ENCODE measurements around the gene TNP1. TPM values are rescaled to one million over a fixed set of nuclear protein-coding genes. Genes with fewer than 3 reads are reported as not detected.

Gene TNP1
- total RNA-seq, 1 experiment from 2014 or later = not detected

DNA sequence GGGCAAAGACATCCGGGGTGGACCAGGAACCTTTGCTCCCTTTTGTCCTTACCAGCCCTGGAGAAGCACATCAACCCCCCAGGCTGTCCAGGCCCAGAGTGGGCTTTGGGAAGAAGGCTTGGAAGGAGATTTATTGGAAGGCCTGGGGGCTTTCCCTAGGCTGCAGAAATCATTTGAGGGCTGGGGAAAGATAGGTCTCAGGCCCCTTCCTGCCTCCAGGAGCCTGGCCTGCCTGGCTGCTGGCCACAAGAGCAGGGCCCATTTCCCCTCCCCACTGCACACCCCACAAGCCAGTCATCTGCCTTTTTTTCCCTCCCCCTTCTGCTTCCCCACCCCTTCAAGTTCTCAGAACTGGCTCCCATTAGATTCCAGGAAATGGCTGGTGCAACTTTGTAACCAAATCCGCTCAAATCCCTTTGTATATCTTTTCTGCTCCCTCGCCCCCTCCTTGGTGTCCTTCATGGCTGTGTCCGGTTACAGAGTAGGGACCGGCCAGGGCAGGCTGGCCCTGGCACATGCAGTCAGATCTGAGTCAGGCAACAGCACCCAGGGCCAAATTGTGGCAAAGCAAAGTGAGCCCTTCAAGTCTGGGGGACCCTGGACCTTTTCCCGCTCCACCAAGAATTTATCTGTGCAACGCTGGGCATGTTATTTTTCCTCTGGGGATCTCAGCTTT is 20.8 kb upstream of the TNP1 start:
- peak; percentile 83 for DNase-seq
- H3K27me3 ChIP-seq = no peaks in the 10 kb centered on the region

DNA sequence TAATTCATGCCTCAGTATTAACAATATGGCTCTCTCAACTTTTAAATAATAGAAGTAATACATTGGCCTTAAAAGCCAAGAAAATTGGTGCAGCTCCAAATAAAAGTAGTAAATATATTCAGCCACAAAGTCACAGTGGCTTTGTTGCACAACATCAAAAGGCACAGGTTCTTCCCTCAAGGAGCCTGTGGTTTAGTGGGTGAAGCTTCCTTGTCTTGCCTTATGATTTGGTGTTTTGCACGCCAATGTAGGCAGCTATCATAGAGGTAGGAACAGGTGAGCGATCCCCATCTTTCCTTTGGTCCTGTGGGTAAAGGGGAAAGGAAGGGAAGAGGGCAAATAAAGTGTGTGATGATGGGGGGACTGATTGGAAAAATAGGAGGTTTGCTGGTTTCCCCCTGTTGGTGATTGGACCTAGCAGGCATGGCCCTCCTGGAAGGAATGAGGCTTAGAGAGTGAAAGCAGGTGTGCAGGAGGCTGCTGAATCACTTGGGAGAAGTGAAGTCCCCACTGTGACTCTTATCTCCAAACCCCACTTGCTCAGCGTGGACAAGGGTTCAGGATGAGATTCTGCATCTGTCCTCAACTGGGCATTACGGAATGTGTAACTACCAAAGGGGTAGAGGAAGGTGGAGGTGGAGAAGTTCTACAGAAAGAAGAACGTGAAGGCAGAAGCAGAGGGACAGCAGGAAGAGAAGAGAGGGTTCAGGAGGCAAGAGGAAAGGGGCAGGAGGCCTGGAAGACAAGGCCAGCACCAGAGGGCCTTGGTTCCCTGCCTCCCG is 20.1 kb upstream of the TNP1 start:
- Histone ChIP-seq H3K4me3 (no peak overlapping the region), H3K9me3 (no peaks in the 10 kb centered on the region), H3K36me3 (no peaks in the 10 kb centered on the region), H3K27me3 (no peaks in the 10 kb centered on the region)
- DNase-seq = no peak

More for the DNA sequence above, 20.8 kb upstream of the TNP1 start:
- Histone ChIP-seq H3K4me3 (no peak overlapping the region), H3K36me3 (no peaks in the 10 kb centered on the region), H3K9me3 (no peaks in the 10 kb centered on the region)

DNA sequence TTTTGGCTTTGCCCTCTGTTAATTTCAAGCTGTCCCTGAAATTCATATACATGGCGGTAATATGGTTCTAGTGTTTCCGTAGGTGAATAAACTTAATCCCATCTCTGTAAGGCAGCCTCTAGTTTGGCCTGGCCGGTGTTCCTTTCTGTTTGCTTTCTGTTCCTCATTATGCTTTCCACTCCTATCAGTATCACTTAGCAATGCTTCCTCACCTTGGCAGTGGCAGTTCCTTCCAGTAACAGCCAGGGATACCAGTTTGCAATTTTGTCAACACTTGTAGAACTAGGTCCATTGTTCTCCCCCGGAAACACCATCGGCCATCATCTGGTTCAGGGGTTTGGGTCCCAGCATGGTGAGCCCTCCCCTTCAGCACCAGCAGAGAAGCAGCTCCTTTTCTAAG is 18.2 kb upstream of the TNP1 start:
- Histone ChIP-seq H3K4me3 (no peak overlapping the region), H3K9me3 (no peaks in the 10 kb centered on the region), H3K27me3 (no peaks in the 10 kb centered on the region), H3K36me3 (no peaks in the 10 kb centered on the region)
- no peak for DNase-seq

DNA sequence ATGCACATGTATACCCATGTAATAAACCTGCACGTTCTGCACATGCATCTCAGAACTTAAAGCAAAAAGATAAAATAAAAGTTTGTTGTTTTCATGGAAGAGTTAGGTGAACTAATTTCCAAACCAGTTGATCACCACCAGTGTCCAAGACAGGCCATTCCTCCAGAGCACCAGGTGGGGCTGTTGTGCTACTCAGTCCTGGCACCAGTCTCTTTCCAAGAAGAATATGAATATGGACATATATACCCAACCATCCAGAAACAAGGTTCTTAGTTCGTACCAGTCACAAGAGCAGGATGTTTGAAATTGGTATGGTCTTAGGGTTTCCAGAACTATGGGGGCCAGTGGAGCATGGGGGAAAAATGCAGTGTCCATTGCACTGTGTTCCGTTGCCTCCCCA is 17.2 kb upstream of the TNP1 start:
- Histone ChIP-seq H3K36me3 (no peaks in the 10 kb centered on the region), H3K4me3 (no peak overlapping the region), H3K9me3 (no peaks in the 10 kb centered on the region), H3K27me3 (no peaks in the 10 kb centered on the region)
- no peak for DNase-seq

DNA sequence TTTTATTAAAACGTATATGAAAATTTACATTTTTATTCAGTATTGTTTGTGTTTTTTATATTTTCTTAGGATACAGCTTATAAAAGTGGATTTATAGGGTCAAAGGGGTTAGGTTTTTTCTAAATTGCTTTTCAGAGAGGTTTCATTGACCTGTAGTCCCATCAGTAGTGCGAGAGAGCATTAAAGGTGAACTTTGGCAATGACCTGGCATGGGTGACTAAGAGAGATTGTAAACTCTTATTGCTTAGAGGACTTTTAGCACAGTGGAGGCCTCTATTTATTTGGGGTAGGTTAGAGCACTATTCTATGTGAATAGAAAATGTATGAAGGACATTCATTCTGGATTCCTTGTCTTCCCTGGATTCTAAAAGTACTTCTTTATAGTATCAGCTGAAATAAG is 16.0 kb upstream of the TNP1 start:
- DNase-seq = no peak
- no peaks in the 10 kb centered on the region for H3K27me3 ChIP-seq
- H3K9me3 ChIP-seq = no peaks in the 10 kb centered on the region
- H3K36me3 ChIP-seq = no peaks in the 10 kb centered on the region
- no peak overlapping the region for H3K4me3 ChIP-seq

DNA sequence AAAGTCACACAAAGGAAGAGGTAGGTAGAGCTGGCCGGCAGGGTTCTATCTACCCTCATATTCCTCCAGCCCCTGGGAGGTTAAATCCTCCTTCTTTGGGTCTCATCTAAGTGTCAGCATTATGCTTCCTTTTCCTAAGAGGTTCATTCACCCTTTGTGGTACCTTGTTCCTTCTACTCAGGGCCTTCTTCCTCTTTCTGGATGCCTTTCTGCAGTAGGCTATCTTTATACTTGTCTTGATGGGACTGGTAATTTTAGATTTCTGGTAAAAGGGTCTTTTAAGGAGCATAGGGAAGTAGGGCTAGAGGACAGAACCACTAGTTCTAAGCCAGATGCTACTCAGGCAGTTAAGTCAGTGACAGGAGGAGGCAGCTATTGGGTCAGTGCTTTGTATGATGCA is 13.7 kb upstream of the TNP1 start:
- no peak for DNase-seq
- Histone ChIP-seq H3K9me3 (no peaks in the 10 kb centered on the region), H3K4me3 (no peak overlapping the region)

DNA sequence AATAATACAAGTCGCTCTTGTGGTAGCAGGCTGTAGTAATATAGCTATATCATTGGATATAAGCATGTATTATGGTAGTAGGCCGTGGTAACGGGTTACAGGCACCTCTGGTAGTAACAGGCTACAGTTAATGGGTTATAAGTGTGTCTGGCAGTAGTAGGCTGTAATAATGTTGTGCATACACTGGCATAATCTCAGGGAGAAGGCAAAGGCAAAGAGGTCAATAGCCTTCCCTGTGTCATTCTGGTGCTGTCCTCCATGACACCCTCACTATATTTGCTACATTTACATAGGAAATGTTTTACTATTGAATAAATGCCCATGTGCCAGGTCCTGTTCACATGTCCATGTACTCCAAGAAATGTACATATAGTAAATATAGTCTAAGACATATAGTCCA is 12.8 kb upstream of the TNP1 start:
- no peak for DNase-seq
- no peak overlapping the region for H3K4me3 ChIP-seq
- no peaks in the 10 kb centered on the region for H3K36me3 ChIP-seq
- H3K9me3 ChIP-seq = no peaks in the 10 kb centered on the region
- H3K27me3 ChIP-seq = no peaks in the 10 kb centered on the region

More for the DNA sequence above, 13.7 kb upstream of the TNP1 start:
- Histone ChIP-seq H3K36me3 (no peaks in the 10 kb centered on the region), H3K27me3 (no peaks in the 10 kb centered on the region)

DNA sequence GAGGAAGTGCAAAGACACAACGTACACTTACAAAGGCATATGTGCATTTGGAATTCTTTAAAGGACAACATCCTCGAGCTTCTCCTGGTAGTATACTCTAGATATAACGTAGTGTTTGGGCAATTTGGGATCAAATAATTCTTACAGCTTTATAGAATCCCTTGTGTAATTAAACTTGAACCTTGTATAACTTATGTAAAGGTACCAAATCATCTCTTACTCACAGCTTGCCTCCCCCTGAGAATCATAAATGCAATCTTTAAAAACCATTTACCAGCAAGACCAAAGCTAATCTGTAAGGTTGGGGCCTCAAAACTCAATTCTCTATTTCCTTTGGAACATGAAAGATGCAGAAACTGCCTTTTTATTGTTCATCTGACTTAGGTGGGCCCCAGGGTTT is 12.2 kb upstream of the TNP1 start:
- no peak for DNase-seq
- H3K36me3 ChIP-seq = no peaks in the 10 kb centered on the region
- H3K27me3 ChIP-seq = no peaks in the 10 kb centered on the region
- no peaks in the 10 kb centered on the region for H3K9me3 ChIP-seq
- H3K4me3 ChIP-seq = no peak overlapping the region

DNA sequence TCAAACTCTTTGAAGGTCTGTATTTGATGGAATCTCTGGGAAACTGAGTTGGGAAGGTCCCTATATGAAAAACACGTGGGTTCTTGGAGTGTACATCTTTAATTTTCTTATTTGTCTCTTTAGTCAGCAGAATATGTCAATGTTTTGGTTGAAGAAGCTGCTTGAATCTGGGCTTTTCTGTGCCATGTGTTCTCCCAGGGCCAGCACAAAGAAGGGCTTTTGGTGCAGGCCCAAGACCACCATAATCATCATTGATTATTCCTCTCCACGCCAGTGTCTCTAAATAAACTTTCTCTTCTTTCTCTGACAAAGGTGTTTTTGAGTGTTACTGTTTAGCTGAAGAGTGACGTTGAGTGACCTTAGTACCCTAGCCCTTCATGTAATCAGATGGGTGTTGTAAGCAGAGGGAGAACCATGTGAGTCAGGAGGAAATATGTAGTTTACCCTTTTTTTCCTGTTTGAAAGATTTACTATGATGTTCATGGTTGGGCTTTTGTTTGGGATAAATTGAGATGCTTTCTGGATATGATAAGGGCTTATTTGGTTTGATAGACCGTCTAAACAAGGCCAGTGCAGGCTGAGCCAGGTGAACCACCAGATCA is 11.6 kb upstream of the TNP1 start:
- no peaks in the 10 kb centered on the region for H3K36me3 ChIP-seq
- no peaks in the 10 kb centered on the region for H3K9me3 ChIP-seq
- no peak for DNase-seq

DNA sequence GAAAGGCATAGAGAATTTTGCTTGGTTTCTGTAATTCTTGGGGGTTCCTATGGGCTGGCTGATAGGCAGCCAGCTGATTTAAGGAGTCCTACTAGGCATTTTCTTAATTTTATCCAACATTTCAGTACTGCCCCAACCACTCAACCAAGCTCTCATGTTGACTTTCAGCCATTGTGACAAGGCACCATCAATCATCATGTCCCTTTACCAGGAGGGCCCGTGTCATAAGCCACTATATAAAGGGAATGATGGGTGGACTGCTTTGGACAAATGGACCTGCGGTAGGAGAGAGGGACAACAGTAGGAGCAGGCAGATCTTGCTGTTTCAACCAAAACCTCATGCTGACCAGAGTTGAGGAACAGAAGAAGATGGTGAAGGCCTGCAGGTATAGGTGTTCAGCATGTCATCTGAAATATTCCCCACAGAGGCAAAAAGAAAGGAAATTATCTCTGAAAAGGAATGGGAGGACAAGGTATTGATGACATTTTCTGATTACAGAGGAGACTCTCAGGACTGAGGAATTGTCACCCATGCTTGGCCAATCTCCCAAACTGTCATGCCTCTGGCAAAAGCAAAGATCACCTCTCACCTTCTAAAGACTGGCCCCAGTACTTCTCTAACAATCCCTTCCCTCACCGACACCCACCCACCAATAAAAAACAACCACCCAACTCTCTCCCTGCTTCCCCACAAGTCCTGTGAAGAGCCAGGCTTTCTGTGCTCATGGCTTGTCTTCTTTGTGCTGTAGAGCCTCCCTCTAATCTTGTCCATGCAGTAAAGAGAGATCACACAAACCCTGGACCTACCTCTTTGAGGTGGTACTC is 10.9 kb upstream of the TNP1 start:
- H3K9me3 ChIP-seq = no peaks in the 10 kb centered on the region
- DNase-seq = no peak
- no peak overlapping the region for H3K4me3 ChIP-seq
- no peaks in the 10 kb centered on the region for H3K27me3 ChIP-seq
- no peaks in the 10 kb centered on the region for H3K36me3 ChIP-seq

More for the DNA sequence above, 11.6 kb upstream of the TNP1 start:
- H3K27me3 ChIP-seq = no peaks in the 10 kb centered on the region
- H3K4me3 ChIP-seq = no peak overlapping the region

DNA sequence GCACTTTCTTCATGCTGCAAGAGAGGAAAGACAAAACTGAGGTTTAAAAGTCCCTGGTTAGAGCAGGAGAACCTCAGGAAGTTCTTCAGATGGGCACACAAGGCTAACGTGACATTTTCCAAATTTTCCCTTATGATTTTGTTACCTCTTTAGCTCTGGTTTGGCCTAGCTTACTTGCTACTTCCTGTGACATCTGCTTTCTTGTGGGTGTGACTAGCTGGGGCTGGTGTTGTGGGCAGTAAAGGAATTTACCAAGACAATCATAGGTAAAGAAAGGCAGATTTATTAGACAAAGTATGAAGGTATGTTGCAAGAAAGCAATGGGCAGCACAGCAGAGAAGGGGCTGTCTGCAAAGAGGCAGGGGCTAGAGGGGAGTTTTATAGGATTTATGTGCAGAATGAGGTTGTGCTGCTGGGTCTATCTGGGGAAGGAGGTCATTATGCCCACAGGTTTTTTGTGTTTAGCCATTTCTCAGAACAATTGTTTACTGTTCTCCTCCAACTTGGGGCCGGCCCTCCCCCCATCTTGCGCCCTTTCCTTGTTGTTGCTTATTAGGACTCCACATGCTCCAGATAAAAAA is 6.7 kb upstream of the TNP1 start:
- Histone ChIP-seq H3K27me3 (no peaks in the 10 kb centered on the region), H3K36me3 (no peaks in the 10 kb centered on the region), H3K9me3 (no peaks in the 10 kb centered on the region), H3K4me3 (no peak overlapping the region)
- no peak for DNase-seq

DNA sequence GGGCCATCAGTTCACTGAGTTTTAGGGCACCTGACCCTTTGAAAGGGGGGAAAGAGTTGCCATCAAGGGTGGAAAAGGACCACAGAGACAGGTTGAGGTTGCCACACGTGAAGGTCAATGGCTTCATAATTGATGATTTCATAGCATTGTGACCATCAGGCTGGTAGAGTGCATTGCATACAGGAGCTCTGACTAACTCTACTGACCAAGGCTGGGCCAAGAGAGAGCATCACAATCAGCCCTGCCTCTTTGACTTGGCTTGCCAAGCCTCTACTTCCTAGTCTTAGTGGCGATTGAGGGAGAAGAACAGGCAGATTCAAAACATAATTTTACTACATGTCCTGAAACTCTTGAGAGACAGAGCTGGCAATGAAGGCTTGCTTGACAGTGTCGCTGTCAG is 5.8 kb upstream of the TNP1 start:
- no peaks in the 10 kb centered on the region for H3K9me3 ChIP-seq
- H3K36me3 ChIP-seq = no peaks in the 10 kb centered on the region
- no peaks in the 10 kb centered on the region for H3K27me3 ChIP-seq
- H3K4me3 ChIP-seq = no peak overlapping the region
- DNase-seq = no peak

DNA sequence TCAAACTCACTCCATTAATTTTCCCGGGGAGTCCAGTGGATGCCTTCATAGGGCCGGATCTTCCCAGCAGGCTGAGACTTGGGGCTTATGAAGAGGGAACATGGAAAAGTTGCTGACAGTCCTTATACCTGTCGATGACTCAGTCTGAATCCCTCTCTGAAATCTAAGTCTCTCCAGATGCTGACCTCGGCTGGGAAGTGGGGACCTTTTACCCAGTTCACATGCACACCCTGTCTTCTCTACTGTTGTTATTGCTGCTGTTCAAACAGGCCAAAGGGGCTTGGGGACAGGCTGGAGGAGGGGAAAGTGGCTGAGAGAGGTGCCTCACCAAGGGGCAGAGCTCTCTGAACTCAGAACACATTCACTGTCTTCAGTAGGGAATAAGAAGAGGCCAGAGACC is 4.1 kb upstream of the TNP1 start:
- Histone ChIP-seq H3K4me3 (no peak overlapping the region), H3K9me3 (no peaks in the 10 kb centered on the region), H3K27me3 (no peaks in the 10 kb centered on the region), H3K36me3 (no peaks in the 10 kb centered on the region)
- no peak for DNase-seq

DNA sequence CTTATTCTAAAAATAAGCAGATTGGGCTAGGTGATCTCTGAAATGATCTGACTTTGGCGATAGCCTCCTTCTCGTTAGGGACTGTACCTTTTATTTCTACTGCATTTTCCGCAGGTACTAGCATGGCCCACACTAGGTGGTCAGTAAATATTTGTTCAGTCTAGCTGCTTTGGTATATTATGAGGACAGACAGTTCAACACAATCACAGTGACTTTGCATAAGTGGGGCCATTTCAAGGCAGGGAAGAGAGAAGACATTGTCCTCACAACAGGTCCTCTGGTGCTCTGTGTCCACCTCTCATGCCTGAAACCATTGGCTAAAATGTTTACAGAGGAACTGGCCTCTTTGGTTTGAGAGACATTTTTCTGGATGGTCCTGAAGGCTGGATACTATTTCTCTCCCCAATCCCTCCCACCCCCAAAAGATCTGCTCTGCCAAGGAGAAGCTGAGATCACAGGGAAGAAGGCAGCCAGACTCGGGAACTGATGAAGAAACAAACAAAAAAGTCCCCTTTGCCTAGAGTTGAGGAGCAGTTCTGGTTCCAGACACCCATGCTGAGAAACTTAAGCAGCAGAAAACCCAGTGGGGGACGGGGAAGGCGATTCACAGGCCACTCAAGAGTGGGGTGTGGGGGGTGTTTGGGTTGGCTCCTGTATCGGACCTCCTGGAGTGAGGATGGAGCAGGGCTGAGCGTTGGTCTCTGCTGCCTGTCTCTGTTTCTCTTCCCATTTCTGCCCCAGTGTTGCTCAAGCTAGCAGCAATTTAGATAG is 2.9 kb upstream of the TNP1 start:
- H3K27me3 ChIP-seq = no peaks in the 10 kb centered on the region

DNA sequence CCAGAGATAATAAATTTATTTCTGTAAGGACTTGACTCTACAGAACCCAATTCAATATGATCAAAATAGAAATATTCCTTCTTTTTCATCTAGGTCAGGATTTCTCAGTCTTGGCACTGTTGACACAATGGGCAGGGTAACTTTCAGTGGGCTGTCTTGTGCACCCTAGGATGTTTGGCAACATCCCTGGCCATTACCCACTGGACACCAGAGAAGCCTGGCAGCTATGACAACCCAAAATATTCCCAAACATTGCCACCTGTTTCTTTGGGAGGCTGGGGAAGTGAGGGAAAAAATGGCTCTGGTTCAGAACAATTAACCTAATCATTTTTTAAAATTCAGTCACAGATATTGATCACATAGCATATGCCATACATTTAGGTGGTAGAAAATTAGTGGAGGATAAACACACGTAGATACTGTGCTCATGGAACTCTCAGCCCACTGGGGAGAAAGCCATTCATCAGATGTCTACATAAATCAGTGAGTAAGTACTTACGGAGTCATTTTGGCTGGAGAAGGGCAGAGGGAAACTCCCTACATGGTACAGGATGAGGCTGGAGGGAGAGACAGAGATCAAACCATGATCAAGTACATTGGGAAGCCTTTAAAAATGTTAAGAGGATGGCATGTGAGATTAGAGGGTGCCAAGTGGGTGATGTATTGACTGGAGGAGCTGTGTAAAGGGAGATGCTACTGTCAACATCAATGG is 718 bp upstream of the TNP1 start:
- no peaks in the 10 kb centered on the region for H3K36me3 ChIP-seq
- H3K4me3 ChIP-seq = no peak overlapping the region
- no peaks in the 10 kb centered on the region for H3K9me3 ChIP-seq
- no peaks in the 10 kb centered on the region for H3K27me3 ChIP-seq
- DNase-seq = no peak

More for the DNA sequence above, 2.9 kb upstream of the TNP1 start:
- Histone ChIP-seq H3K9me3 (no peaks in the 10 kb centered on the region), H3K36me3 (no peaks in the 10 kb centered on the region), H3K4me3 (no peak overlapping the region)
- DNase-seq = no peak

All from MG63 (cell line).